HG03520 (cell line): ENCODE measurements around the gene SIKE1.
"Not testable (repeated sequence)": the region's sequence is repeated elsewhere in the genome, so short reads cannot be mapped to it uniquely, and the experiment has no call there.

Experiments used
- ATAC-seq: cut with Tn5 transposase; IDR thresholded peaks from one replicate; pipeline ENCODE4 v1.9.1; 2021; ENCODE audit warnings: mild to moderate bottlenecking, moderate library complexity; ENCODE audit not compliant: unreplicated experiment

The SIKE1 gene

GRCh38 chr1:114756009-114756892 is 24.2 kb downstream of the SIKE1 start:
- peak; percentile 35 for ATAC-seq

- no peak for ATAC-seq
These were observed 25.2 kb downstream of the SIKE1 start for GRCh38 chr1:114755006-114755931.

- ATAC-seq, result not testable (repeated sequence)
These were observed 26.8 kb downstream of the SIKE1 start for GRCh38 chr1:114753702-114754101.

GRCh38 chr1:114753143-114753542 is 27.3 kb downstream of the SIKE1 start:
- ATAC-seq, result no peak

- no peak for ATAC-seq
These were observed 29.7 kb downstream of the SIKE1 start for GRCh38 chr1:114750780-114751179.

- ATAC-seq, result no peak
These were observed 30.6 kb downstream of the SIKE1 start for GRCh38 chr1:114749835-114750234.

- ATAC-seq, result no peak
These were observed 33.9 kb downstream of the SIKE1 start for GRCh38 chr1:114746450-114747121.

- no peak for ATAC-seq
These were observed 35.2 kb downstream of the SIKE1 start for GRCh38 chr1:114745291-114745690.

- ATAC-seq, result no peak
These were observed 38.3 kb downstream of the SIKE1 start for GRCh38 chr1:114741963-114742746.

GRCh38 chr1:114740331-114740730 is 40.2 kb downstream of the SIKE1 start:
- ATAC-seq, result no peak

GRCh38 chr1:114737314-114737849 is 43.1 kb downstream of the SIKE1 start:
- no peak for ATAC-seq

GRCh38 chr1:114735479-114735878 is 45.0 kb downstream of the SIKE1 start:
- no peak for ATAC-seq

GRCh38 chr1:114729782-114730181 is 50.7 kb downstream of the SIKE1 start:
- no peak for ATAC-seq

GRCh38 chr1:114728553-114728952 is 51.9 kb downstream of the SIKE1 start:
- ATAC-seq, result no peak

GRCh38 chr1:114725230-114725629 is 55.3 kb downstream of the SIKE1 start:
- ATAC-seq, result no peak

GRCh38 chr1:114723915-114724314 is 56.6 kb downstream of the SIKE1 start:
- ATAC-seq, result no peak

- no peak for ATAC-seq
These were observed 57.0 kb downstream of the SIKE1 start for GRCh38 chr1:114723457-114723856.

GRCh38 chr1:114720492-114720891 is 60.0 kb downstream of the SIKE1 start:
- ATAC-seq, result no peak
